WTC11 (cell line): Measurements from ENCODE around the gene TSPAN6. TPM values are rescaled to one million over a fixed set of nuclear protein-coding genes. Genes with fewer than 3 reads are reported as not detected.

ENCODE experiments used
- ATAC-seq: fragments of 200-7000 bp; cut with Tn5 transposase; 2 replicates; pipeline ENCODE4 v1.10.0; 2021; ENCODE audit warnings: mild to moderate bottlenecking, moderate library complexity
- CTCF ChIA-PET: fragments of 300-600 bp; sonication (Branson Sonifier 250); formaldehyde crosslinking; loops from one replicate; lab custom pipeline; 2021; ENCODE audit warnings: antibody characterized with exemption; lab: Charles Lee
- POLR2A ChIA-PET: fragments of 350-600 bp; sonication (Branson Sonifier 250); formaldehyde crosslinking; loops from one replicate; lab custom pipeline; 2021; ENCODE audit warnings: antibody characterized with exemption; lab: Charles Lee
- DNase-seq: peaks from one replicate; pipeline ENCODE4 v3.0.0; 2021; ENCODE audit warnings: low spot score
- H3K27ac Mint-ChIP-seq: 2 replicates; pipeline ENCODE4 v1.8.0; 2021; ENCODE audit warnings: mixed read lengths
- H3K27me3 Mint-ChIP-seq: 2 replicates; pipeline ENCODE4 v1.8.0; 2021; ENCODE audit warnings: low read depth, mild to moderate bottlenecking, moderate library complexity, mixed read lengths
- H3K36me3 Mint-ChIP-seq: 2 replicates; pipeline ENCODE4 v1.8.0; 2021; ENCODE audit warnings: mixed read lengths
- H3K4me1 Mint-ChIP-seq: 2 replicates; pipeline ENCODE4 v1.8.0; 2022; ENCODE audit warnings: mixed read lengths
- H3K4me3 Mint-ChIP-seq: 2 replicates; pipeline ENCODE4 v1.8.0; 2021; ENCODE audit warnings: mild to moderate bottlenecking, moderate library complexity, mixed read lengths
- H3K9me3 Mint-ChIP-seq: 2 replicates; pipeline ENCODE4 v1.8.0; 2021; ENCODE audit warnings: mixed read lengths
- AFF4 ChIP-seq: sonication (generic); formaldehyde crosslinking; IDR thresholded peaks from 2 replicates; pipeline ENCODE4 v1.8.1; 2023; ENCODE audit warnings: mild to moderate bottlenecking, missing genetic modification reagents, borderline replicate concordance
- ATF1 ChIP-seq: sonication (generic); formaldehyde crosslinking; IDR thresholded peaks from 2 replicates; pipeline ENCODE4 v1.8.1; 2023; ENCODE audit warnings: mild to moderate bottlenecking, moderate library complexity, missing genetic modification reagents
- ETV6 ChIP-seq: sonication (generic); formaldehyde crosslinking; IDR thresholded peaks from 2 replicates; pipeline ENCODE4 v1.8.1; 2022; ENCODE audit warnings: mild to moderate bottlenecking, missing genetic modification reagents
- GRHL2 ChIP-seq: fragments of 250-450 bp; sonication (Bioruptor Pico); IDR thresholded peaks from 2 replicates; pipeline ENCODE4 v1.8.0; 2022; ENCODE audit warnings: mild to moderate bottlenecking, moderate library complexity; ENCODE audit not compliant: insufficient replicate concordance, severe bottlenecking
- HMGA2 ChIP-seq: fragments of 250-450 bp; sonication (Bioruptor Pico); IDR thresholded peaks from 2 replicates; pipeline ENCODE4 v1.4.0; 2021; ENCODE audit warnings: mild to moderate bottlenecking, moderate library complexity
- HMGXB4 ChIP-seq: sonication (generic); formaldehyde crosslinking; IDR thresholded peaks from 2 replicates; pipeline ENCODE4 v1.8.1; 2023; ENCODE audit warnings: mild to moderate bottlenecking, moderate library complexity, missing genetic modification reagents
- NR2C2 ChIP-seq: sonication (generic); formaldehyde crosslinking; IDR thresholded peaks from 2 replicates; pipeline ENCODE4 v1.8.0; 2022; ENCODE audit warnings: mild to moderate bottlenecking, missing genetic modification reagents
- OVOL2 ChIP-seq: fragments of 250-450 bp; sonication (Bioruptor Pico); IDR thresholded peaks from 2 replicates; pipeline ENCODE4 v1.9.0; 2021; ENCODE audit warnings: mild to moderate bottlenecking, borderline replicate concordance
- STAT6 ChIP-seq: sonication (generic); formaldehyde crosslinking; conservative IDR thresholded peaks from 2 replicates; pipeline ENCODE4 v1.8.1; 2023; ENCODE audit warnings: mild to moderate bottlenecking, low read depth, missing genetic modification reagents, moderate library complexity
- TCF7 ChIP-seq: sonication (generic); formaldehyde crosslinking; IDR thresholded peaks from 2 replicates; pipeline ENCODE4 v1.8.0; 2022; ENCODE audit warnings: mild to moderate bottlenecking, low read depth, missing genetic modification reagents, moderate library complexity
- TEAD1 ChIP-seq: sonication (generic); formaldehyde crosslinking; IDR thresholded peaks from 2 replicates; pipeline ENCODE4 v1.8.0; 2022; ENCODE audit warnings: mild to moderate bottlenecking, missing genetic modification reagents
- ZNF317 ChIP-seq: sonication (generic); formaldehyde crosslinking; IDR thresholded peaks from 2 replicates; pipeline ENCODE4 v1.8.1; 2023; ENCODE audit warnings: low read depth, mild to moderate bottlenecking, moderate library complexity, missing genetic modification reagents, borderline replicate concordance
- total RNA-seq: library from RNA; stranded (reverse); gene quantifications from 3 replicates; pipeline ENCODE4 v1.2.3, GENCODE V29; 2021
- TF ChIP-seq, protein P1 (sequence below): sonication (generic); formaldehyde crosslinking; IDR thresholded peaks from 2 replicates; pipeline ENCODE4 v1.8.0; 2023; ENCODE audit warnings: missing genetic modification reagents, mild to moderate bottlenecking, borderline replicate concordance

The TSPAN6 gene
- total RNA-seq, 1 experiment from 2014 or later = 47.0 TPM

- ChIA-PET POLR2A (no interaction called here), CTCF (interaction anchor here (1.0 to 1.9 kb wide), 4 partner anchors 9 to 215 kb away, joined by 3 to 14 read pairs (median 4); no protein-coding TSS in a partner anchor)
- ATAC-seq (no peak), DNase-seq (no peak)
- peaks cover 4% of the 10 kb centered on the region; the same call in 1 of the 2 replicates for H3K4me1 Mint-ChIP-seq
- no peaks in the 10 kb centered on the region for H3K36me3 Mint-ChIP-seq
- no peak overlapping the region for H3K27ac Mint-ChIP-seq
- TF ChIP-seq ETV6 (CRISPR knock-in tag) (no peak), AFF4 (no peak), ZNF317 (no peak), TCF7 (CRISPR knock-in tag) (no peak), GRHL2 (CRISPR knock-in tag) (no peak), NR2C2 (CRISPR knock-in tag) (no peak), ATF1 (CRISPR knock-in tag) (no peak), HMGXB4 (no peak), STAT6 (no peak), OVOL2 (CRISPR knock-in tag) (no peak), TEAD1 (CRISPR knock-in tag) (no peak), HMGA2 (CRISPR knock-in tag) (no peak)
- TF ChIP-seq, protein P1, sequence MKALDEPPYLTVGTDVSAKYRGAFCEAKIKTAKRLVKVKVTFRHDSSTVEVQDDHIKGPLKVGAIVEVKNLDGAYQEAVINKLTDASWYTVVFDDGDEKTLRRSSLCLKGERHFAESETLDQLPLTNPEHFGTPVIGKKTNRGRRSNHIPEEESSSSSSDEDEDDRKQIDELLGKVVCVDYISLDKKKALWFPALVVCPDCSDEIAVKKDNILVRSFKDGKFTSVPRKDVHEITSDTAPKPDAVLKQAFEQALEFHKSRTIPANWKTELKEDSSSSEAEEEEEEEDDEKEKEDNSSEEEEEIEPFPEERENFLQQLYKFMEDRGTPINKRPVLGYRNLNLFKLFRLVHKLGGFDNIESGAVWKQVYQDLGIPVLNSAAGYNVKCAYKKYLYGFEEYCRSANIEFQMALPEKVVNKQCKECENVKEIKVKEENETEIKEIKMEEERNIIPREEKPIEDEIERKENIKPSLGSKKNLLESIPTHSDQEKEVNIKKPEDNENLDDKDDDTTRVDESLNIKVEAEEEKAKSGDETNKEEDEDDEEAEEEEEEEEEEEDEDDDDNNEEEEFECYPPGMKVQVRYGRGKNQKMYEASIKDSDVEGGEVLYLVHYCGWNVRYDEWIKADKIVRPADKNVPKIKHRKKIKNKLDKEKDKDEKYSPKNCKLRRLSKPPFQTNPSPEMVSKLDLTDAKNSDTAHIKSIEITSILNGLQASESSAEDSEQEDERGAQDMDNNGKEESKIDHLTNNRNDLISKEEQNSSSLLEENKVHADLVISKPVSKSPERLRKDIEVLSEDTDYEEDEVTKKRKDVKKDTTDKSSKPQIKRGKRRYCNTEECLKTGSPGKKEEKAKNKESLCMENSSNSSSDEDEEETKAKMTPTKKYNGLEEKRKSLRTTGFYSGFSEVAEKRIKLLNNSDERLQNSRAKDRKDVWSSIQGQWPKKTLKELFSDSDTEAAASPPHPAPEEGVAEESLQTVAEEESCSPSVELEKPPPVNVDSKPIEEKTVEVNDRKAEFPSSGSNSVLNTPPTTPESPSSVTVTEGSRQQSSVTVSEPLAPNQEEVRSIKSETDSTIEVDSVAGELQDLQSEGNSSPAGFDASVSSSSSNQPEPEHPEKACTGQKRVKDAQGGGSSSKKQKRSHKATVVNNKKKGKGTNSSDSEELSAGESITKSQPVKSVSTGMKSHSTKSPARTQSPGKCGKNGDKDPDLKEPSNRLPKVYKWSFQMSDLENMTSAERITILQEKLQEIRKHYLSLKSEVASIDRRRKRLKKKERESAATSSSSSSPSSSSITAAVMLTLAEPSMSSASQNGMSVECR (CRISPR knock-in tag) = no peak
- H3K27me3 Mint-ChIP-seq = no peaks in the 10 kb centered on the region
- H3K4me3 Mint-ChIP-seq = no peak overlapping the region
- H3K9me3 Mint-ChIP-seq = no peaks in the 10 kb centered on the region
These were observed 25.6 kb upstream of the TSPAN6 start for GRCh38 chrX:100662170-100662569.
